Measurements from ENCODE around the gene SPEF1.

DNA sequence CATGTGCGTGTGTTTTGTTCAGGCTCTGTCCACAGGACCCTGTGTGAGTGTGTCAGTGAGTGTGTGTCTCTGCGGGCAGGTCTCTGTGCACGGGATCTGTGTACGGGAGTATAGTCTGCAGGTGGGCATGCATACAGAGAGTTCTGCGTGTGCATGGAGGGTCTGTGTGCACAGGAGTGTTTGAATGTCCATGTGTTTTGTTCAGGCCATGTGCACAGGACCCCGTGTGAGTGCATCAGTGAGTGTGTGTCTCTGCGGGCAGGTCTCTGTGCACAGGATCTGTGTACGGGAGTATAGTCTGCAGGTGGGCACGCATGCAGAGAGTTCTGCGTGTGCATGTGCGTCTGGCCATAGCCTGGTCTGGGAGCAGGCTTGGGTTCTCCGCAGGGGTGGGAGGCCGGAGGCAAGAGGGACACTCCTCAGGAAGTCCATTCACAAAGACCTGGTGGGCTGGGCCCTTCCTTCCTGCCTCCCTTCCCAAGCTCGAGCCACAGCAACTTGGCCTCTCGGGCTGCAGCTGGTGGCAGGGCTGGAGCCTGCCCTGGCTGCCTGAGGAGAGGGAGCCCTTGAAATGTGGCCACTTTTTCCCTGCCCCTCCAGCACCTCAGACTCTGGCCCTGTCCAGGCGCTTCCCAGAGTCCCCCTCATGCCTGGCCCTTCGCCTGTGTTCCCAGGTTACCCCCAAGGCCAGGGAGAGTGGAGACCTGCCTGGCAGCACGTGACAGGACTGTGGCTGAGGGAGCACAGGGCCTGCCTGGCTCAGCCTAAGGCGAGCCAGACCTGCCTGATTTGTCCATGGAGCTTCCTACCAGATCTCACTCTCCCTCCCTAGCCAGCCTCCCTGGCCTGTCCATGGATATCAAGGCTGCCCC, 42.0 kb downstream of the SPEF1 start:
- TF ChIP-seq, protein P1, sequence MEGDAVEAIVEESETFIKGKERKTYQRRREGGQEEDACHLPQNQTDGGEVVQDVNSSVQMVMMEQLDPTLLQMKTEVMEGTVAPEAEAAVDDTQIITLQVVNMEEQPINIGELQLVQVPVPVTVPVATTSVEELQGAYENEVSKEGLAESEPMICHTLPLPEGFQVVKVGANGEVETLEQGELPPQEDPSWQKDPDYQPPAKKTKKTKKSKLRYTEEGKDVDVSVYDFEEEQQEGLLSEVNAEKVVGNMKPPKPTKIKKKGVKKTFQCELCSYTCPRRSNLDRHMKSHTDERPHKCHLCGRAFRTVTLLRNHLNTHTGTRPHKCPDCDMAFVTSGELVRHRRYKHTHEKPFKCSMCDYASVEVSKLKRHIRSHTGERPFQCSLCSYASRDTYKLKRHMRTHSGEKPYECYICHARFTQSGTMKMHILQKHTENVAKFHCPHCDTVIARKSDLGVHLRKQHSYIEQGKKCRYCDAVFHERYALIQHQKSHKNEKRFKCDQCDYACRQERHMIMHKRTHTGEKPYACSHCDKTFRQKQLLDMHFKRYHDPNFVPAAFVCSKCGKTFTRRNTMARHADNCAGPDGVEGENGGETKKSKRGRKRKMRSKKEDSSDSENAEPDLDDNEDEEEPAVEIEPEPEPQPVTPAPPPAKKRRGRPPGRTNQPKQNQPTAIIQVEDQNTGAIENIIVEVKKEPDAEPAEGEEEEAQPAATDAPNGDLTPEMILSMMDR (IDR thresholded peaks at IDR 0.05 in 4 of 5, conservative IDR thresholded peaks at IDR 0.05 in 1 of 5) = no peak
- TF ChIP-seq POLR2A (IDR thresholded peaks at IDR 0.05) = no peak

Data from gastrocnemius medialis (tissue), 4 donors.